Mesendoderm (in vitro differentiated cells): ENCODE measurements around the gene TAF11L4. TPM values are rescaled to one million over a fixed set of nuclear protein-coding genes. Genes with fewer than 3 reads are reported as not detected.
"Not testable (repeated sequence)": the region's sequence is repeated elsewhere in the genome, so short reads cannot be mapped to it uniquely, and the experiment has no call there.

Experiments used
- DNase-seq: peaks from one replicate; pipeline ENCODE4 v3.0.0; 2013
- H2AK5ac ChIP-seq: 2 replicates; pipeline ENCODE4 v1.6.1; 2013; ENCODE audit warnings: low read length, inconsistent platforms
- H2BK120ac ChIP-seq: 2 replicates; pipeline ENCODE4 v1.6.1; 2013; ENCODE audit warnings: low read depth, mild to moderate bottlenecking, low read length, moderate library complexity, mixed read lengths
- H2BK15ac ChIP-seq: replicated peaks from 2 replicates; pipeline ENCODE4 v1.6.1; 2013; ENCODE audit warnings: low read depth, mild to moderate bottlenecking, moderate library complexity
- H2BK5ac ChIP-seq: 2 replicates; pipeline ENCODE4 v1.6.1; 2013; ENCODE audit warnings: low read length, inconsistent platforms
- H3K18ac ChIP-seq: 2 replicates; pipeline ENCODE4 v1.6.1; 2013; ENCODE audit warnings: mild to moderate bottlenecking, low read length, mixed read lengths
- H3K23ac ChIP-seq: one replicate; pipeline ENCODE4 v1.6.1; 2013; ENCODE audit warnings: low read length
- H3K27ac ChIP-seq: 2 replicates; pipeline ENCODE4 v1.5.1; 2013; ENCODE audit warnings: low read depth, mild to moderate bottlenecking, inconsistent platforms, low read length, moderate library complexity
- H3K27me3 ChIP-seq: 2 replicates; pipeline ENCODE4 v1.6.1; 2013; ENCODE audit warnings: low read length, control low read depth, mild to moderate bottlenecking, inconsistent platforms; ENCODE audit not compliant: insufficient read depth, poor library complexity
- H3K36me3 ChIP-seq: 2 replicates; pipeline ENCODE4 v1.6.1; 2013; ENCODE audit warnings: low read length, inconsistent platforms; ENCODE audit not compliant: control insufficient read depth, insufficient read depth
- H3K4ac ChIP-seq: one replicate; pipeline ENCODE4 v1.6.1; 2013; ENCODE audit warnings: low read depth, mild to moderate bottlenecking, low read length, moderate library complexity
- H3K4me1 ChIP-seq: 2 replicates; pipeline ENCODE4 v1.6.1; 2013; ENCODE audit warnings: low read depth, low read length, inconsistent platforms; ENCODE audit not compliant: control insufficient read depth
- H3K4me2 ChIP-seq: 2 replicates; pipeline ENCODE4 v1.6.1; 2013; ENCODE audit warnings: low read length
- H3K4me3 ChIP-seq: 2 replicates; pipeline ENCODE4 v1.5.1; 2013; ENCODE audit warnings: mild to moderate bottlenecking, low read length
- H3K56ac ChIP-seq: one replicate; pipeline ENCODE4 v1.6.1; 2013; ENCODE audit warnings: low read length
- H3K79me1 ChIP-seq: 2 replicates; pipeline ENCODE4 v1.6.1; 2013; ENCODE audit warnings: low read length, inconsistent platforms
- H3K79me2 ChIP-seq: 2 replicates; pipeline ENCODE4 v1.6.1; 2013; ENCODE audit warnings: mild to moderate bottlenecking, low read length; ENCODE audit not compliant: control insufficient read depth, insufficient read depth
- H3K9ac ChIP-seq: 2 replicates; pipeline ENCODE4 v1.6.1; 2013; ENCODE audit warnings: low read length, inconsistent platforms
- H4K5ac ChIP-seq: one replicate; pipeline ENCODE4 v1.6.1; 2013; ENCODE audit warnings: low read length
- H4K8ac ChIP-seq: one replicate; pipeline ENCODE4 v1.6.1; 2013; ENCODE audit warnings: low read depth, mild to moderate bottlenecking, control low read depth, low read length, moderate library complexity
- WGBS: extraction: QIAGEN DNeasy Blood & Tissue Kit; methylation state at CpG from one replicate; pipeline ENCODE4 v1.1.7; 2013; ENCODE audit warnings: low lambda C conversion rate, missing lambda C conversion rate; ENCODE audit not compliant: insufficient coverage; ENCODE audit errors: extremely low coverage; 5-methylcytosine and 5-hydroxymethylcytosine counted together
- polyA plus RNA-seq, 2 experiments: library from polyadenylated mRNA; stranded (reverse); fragments of 200-250 nt; gene quantifications; one replicate each; pipeline ENCODE4 v1.2.3, GENCODE V29; 2013

Gene TAF11L4
- not detected for polyA plus RNA-seq (2013, experiment 1 of 2)
- not detected for polyA plus RNA-seq (2013, experiment 2 of 2)

- not testable (repeated sequence) for H3K9ac ChIP-seq, H3K36me3 ChIP-seq, H3K4ac ChIP-seq, H3K79me1 ChIP-seq, H4K5ac ChIP-seq, H3K27ac ChIP-seq, H3K56ac ChIP-seq, H2BK120ac ChIP-seq, H3K18ac ChIP-seq, H3K27me3 ChIP-seq, H2BK5ac ChIP-seq, H3K79me2 ChIP-seq, H2BK15ac ChIP-seq, H3K4me2 ChIP-seq, H3K4me1 ChIP-seq, DNase-seq, H2AK5ac ChIP-seq, H3K4me3 ChIP-seq, H4K8ac ChIP-seq, H3K23ac ChIP-seq
- WGBS: no CpG with 5 or more reads among the region's 15 CpGs
These were observed at the start of gene TAF11L4 for GRCh38 chr5:17521501-17521900. TAF11L4 (plus strand) TSS chr5:17521801.

GRCh38 chr5:17475064-17475463, 46.5 kb upstream of the TAF11L4 start:
- H4K5ac ChIP-seq, H4K8ac ChIP-seq, H2BK15ac ChIP-seq, H3K23ac ChIP-seq, H3K27me3 ChIP-seq, H3K79me2 ChIP-seq, H3K79me1 ChIP-seq, H3K4ac ChIP-seq, H3K4me3 ChIP-seq, H3K9ac ChIP-seq, DNase-seq, H3K56ac ChIP-seq, H3K4me1 ChIP-seq, H3K4me2 ChIP-seq, H2BK5ac ChIP-seq, H3K27ac ChIP-seq, H2AK5ac ChIP-seq, H3K36me3 ChIP-seq, H2BK120ac ChIP-seq, H3K18ac ChIP-seq: not testable (repeated sequence)

GRCh38 chr5:17477043-17477442, 44.6 kb upstream of the TAF11L4 start:
- H4K8ac ChIP-seq: no peak overlapping the region
- no peak overlapping the region for H3K27ac ChIP-seq

GRCh38 chr5:17477573-17478265, 43.9 kb upstream of the TAF11L4 start:
- WGBS: no CpG with 5 or more reads among the region's 7 CpGs
- H3K27me3 ChIP-seq: no peaks in the 10 kb centered on the region

More at GRCh38 chr5:17477043-17477442, 44.6 kb upstream of the TAF11L4 start:
- no peak overlapping the region for H4K5ac ChIP-seq
- no peaks in the 10 kb centered on the region for H3K79me2 ChIP-seq
- H3K4me1 ChIP-seq: no peaks in the 10 kb centered on the region
- no CpG with 5 or more reads among the region's 3 CpGs for WGBS
- no peak overlapping the region for H3K4ac ChIP-seq
- H3K4me3 ChIP-seq: no peak overlapping the region
- H3K36me3 ChIP-seq: no peaks in the 10 kb centered on the region
- H3K23ac ChIP-seq: no peak overlapping the region
- H2BK15ac ChIP-seq: no peak overlapping the region
- DNase-seq: no peak
- H2BK120ac ChIP-seq: no peak overlapping the region
- no peaks in the 10 kb centered on the region for H3K79me1 ChIP-seq
- H2AK5ac ChIP-seq: no peak overlapping the region
- H2BK5ac ChIP-seq: no peak overlapping the region
- no peak overlapping the region for H3K4me2 ChIP-seq
- no peak overlapping the region for H3K56ac ChIP-seq
- H3K27me3 ChIP-seq: no peaks in the 10 kb centered on the region
- no peak overlapping the region for H3K9ac ChIP-seq
- H3K18ac ChIP-seq: no peak overlapping the region

GRCh38 chr5:17481378-17481777, 40.2 kb upstream of the TAF11L4 start:
- Histone ChIP-seq H3K27me3 (no peaks in the 10 kb centered on the region), H3K4me1 (no peaks in the 10 kb centered on the region), H3K27ac (no peak overlapping the region), H3K56ac (no peak overlapping the region), H2BK5ac (no peak overlapping the region), H4K5ac (no peak overlapping the region), H3K9ac (no peak overlapping the region), H2AK5ac (no peak overlapping the region), H4K8ac (no peak overlapping the region), H3K79me2 (no peaks in the 10 kb centered on the region), H3K23ac (no peak overlapping the region), H3K4me3 (no peak overlapping the region), H3K36me3 (no peaks in the 10 kb centered on the region), H3K79me1 (no peaks in the 10 kb centered on the region), H2BK15ac (no peak overlapping the region), H3K4ac (no peak overlapping the region), H3K18ac (no peak overlapping the region), H3K4me2 (no peak overlapping the region), H2BK120ac (no peak overlapping the region)
- DNase-seq: no peak
- no CpG with 5 or more reads among the region's 4 CpGs for WGBS

More at GRCh38 chr5:17477573-17478265, 43.9 kb upstream of the TAF11L4 start:
- H2AK5ac ChIP-seq: no peak overlapping the region
- no peak overlapping the region for H3K9ac ChIP-seq
- H2BK15ac ChIP-seq: no peak overlapping the region
- no peak overlapping the region for H3K4ac ChIP-seq
- H2BK120ac ChIP-seq: no peak overlapping the region
- H4K5ac ChIP-seq: no peak overlapping the region
- no peak overlapping the region for H3K27ac ChIP-seq
- H3K36me3 ChIP-seq: no peaks in the 10 kb centered on the region
- no peak for DNase-seq
- no peak overlapping the region for H3K18ac ChIP-seq
- no peaks in the 10 kb centered on the region for H3K4me1 ChIP-seq
- no peaks in the 10 kb centered on the region for H3K79me2 ChIP-seq
- H3K56ac ChIP-seq: no peak overlapping the region
- no peak overlapping the region for H4K8ac ChIP-seq
- no peak overlapping the region for H3K23ac ChIP-seq
- no peaks in the 10 kb centered on the region for H3K79me1 ChIP-seq
- no peak overlapping the region for H3K4me2 ChIP-seq
- no peak overlapping the region for H3K4me3 ChIP-seq
- H2BK5ac ChIP-seq: no peak overlapping the region

GRCh38 chr5:17482790-17483189, 38.8 kb upstream of the TAF11L4 start:
- Histone ChIP-seq H3K36me3 (no peaks in the 10 kb centered on the region), H3K27me3 (no peaks in the 10 kb centered on the region), H3K4me2 (no peak overlapping the region), H3K79me2 (no peaks in the 10 kb centered on the region), H3K23ac (no peak overlapping the region), H4K5ac (no peak overlapping the region), H3K27ac (no peak overlapping the region), H3K56ac (no peak overlapping the region), H3K4me3 (no peak overlapping the region), H2BK120ac (no peak overlapping the region), H3K4ac (no peak overlapping the region), H3K79me1 (no peaks in the 10 kb centered on the region), H2BK5ac (no peak overlapping the region), H2AK5ac (no peak overlapping the region), H3K4me1 (no peaks in the 10 kb centered on the region), H4K8ac (no peak overlapping the region), H3K18ac (no peak overlapping the region), H3K9ac (no peak overlapping the region), H2BK15ac (no peak overlapping the region)
- no peak for DNase-seq
- no CpG with 5 or more reads among the region's 2 CpGs for WGBS
